Left lung (tissue), 10 donors: ENCODE data around the gene ECHDC1. TPM values are rescaled to one million over a fixed set of nuclear protein-coding genes. Genes with fewer than 3 reads are reported as not detected.

Experiments
- ATAC-seq: fragments of 200-7000 bp; cut with Tn5 transposase; one replicate; pipeline ENCODE4 v1.9.1; 2020; ENCODE audit warnings: moderate library complexity
- DNase-seq, 4 donors: peaks; one replicate each; pipeline ENCODE4 v3.0.0-alpha.2; 2013 to 2020
- H3K27ac ChIP-seq, 2 donors: fragments of 200-600 bp; sonication (generic) in 1 of 2; one replicate each; pipeline versions ENCODE4 v1.5.0 to v1.8.0; 2020 to 2021
- H3K27me3 ChIP-seq, 2 donors: fragments of 200-600 bp; sonication (generic) in 1 of 2; one replicate each; pipeline versions ENCODE4 v1.5.0 to v1.8.0; 2020 to 2021
- H3K36me3 ChIP-seq, 2 donors: fragments of 200-600 bp; sonication (generic) in 1 of 2; one replicate each; pipeline versions ENCODE4 v1.5.0 to v1.8.0; 2020 to 2021
- H3K4me1 ChIP-seq, 2 donors: fragments of 200-600 bp; one replicate each; pipeline ENCODE4 v1.8.0; 2021
- H3K4me3 ChIP-seq, 2 donors: fragments of 200-600 bp; sonication (generic) in 1 of 2; one replicate each; pipeline versions ENCODE4 v1.5.0 to v1.8.0; 2020 to 2021; ENCODE audit warnings: mild to moderate bottlenecking in 1 of 2
- H3K9me3 ChIP-seq, 2 donors: fragments of 200-600 bp; sonication (generic) in 1 of 2; one replicate each; pipeline versions ENCODE4 v1.5.0 to v1.8.0; 2020 to 2021
- CTCF ChIP-seq, 2 donors: fragments of 200-600 bp; sonication (generic) in 1 of 2; IDR thresholded peaks; one replicate each; pipeline versions ENCODE4 v1.5.0 to v1.8.0; 2021; ENCODE audit warnings: antibody characterized with exemption in 2 of 2
- intact Hi-C, 2 donors: fragments of 100-400 bp; cut with DNase I; formaldehyde crosslinking; loops; one replicate each; pipeline versions ENCODE4 v1.11.2 to v1.14.2; 2022
- polyA plus RNA-seq, 6 donors: library from polyadenylated mRNA; unstranded; fragments of 120-200 nt; gene quantifications; one replicate each; pipeline ENCODE4 v1.2.1, GENCODE V29; 2013; ENCODE audit not compliant: insufficient read length in 6 of 6
- total RNA-seq, 2 donors: library from RNA; stranded (reverse); fragmentation: NEBNext Ultra II Directional; extraction: Animal tissue kit (Norgen Biotek cat#: 25700); gene quantifications; one replicate each; pipeline ENCODE4 v1.2.1, GENCODE V29; 2021
- donor health status: DM: no; HTN: yes; CAD: no.
- donor health status: DM: no; HTN: no; CAD: no.

ECHDC1 gene
- total and polyA plus RNA-seq, 8 donors: 65.9 to 88.2 (median 81.0) TPM

GRCh38 chr6:127328043-127328609 is 15.3 kb downstream of the ECHDC1 start:
- no peaks in the 10 kb centered on the region for H3K9me3 ChIP-seq
- DNase-seq: no peak
- H3K27me3 ChIP-seq: no peaks in the 10 kb centered on the region
- H3K27ac ChIP-seq: no peak overlapping the region
- no peak overlapping the region for H3K4me3 ChIP-seq
- TF ChIP-seq CTCF (IDR thresholded peaks at IDR 0.05): no peak
- peaks cover 0 to 34% of the 10 kb centered on the region in 2 donors for H3K36me3 ChIP-seq
- intact Hi-C loops: no loop called here
- ATAC-seq: no peak
- H3K4me1 ChIP-seq: peaks cover 0 to 7% of the 10 kb centered on the region in 2 donors

- no peaks in the 10 kb centered on the region for H3K9me3 ChIP-seq
- intact Hi-C loops: no loop called here
- peaks cover 0 to 15% of the 10 kb centered on the region in 2 donors for H3K4me1 ChIP-seq
- no peak overlapping the region for H3K4me3 ChIP-seq
- no peaks in the 10 kb centered on the region for H3K27me3 ChIP-seq
- peaks cover 0 to 4% of the 10 kb centered on the region in 2 donors for H3K36me3 ChIP-seq
- no peak overlapping the region for H3K27ac ChIP-seq
- ATAC-seq: no peak
- DNase-seq: no peak
- TF ChIP-seq CTCF (IDR thresholded peaks at IDR 0.05): no peak
Measured at GRCh38 chr6:127319686-127320085, 23.7 kb downstream of the ECHDC1 start.

DNA sequence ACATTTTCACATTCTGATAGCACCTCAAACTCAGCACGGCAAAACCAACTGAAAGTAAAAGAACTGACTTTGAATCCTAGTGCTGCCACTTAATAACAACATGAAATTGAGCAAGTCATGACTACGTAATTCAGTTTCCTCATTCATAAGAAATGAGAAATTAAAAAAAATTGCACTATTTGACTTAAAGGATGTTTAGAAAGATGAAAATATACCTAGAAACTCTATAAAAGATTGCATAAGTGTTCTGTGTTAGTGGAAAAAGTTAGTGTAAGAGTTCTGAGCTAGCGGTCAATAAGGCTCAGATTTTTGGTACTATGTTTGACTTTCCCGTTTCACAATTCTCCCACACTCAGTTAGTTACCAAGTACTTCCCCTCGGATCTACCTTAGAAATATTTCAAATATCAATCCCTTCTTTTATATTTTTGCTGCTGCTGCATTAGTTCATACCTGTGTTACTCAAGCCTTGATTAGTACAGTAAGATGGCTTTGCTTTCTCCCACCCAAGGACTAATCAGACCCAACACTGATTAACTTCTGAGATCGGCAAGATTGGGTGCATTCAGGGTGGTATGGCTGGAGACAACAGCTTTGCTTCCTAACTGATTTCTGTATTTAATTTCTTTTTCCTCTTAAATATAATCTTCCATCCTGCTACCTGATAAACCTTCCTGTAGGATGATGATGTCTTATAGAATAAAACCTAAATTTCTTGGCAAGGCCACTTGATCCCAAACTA is 25.9 kb downstream of the ECHDC1 start:
- H3K36me3 ChIP-seq: peaks cover 0 to 21% of the 10 kb centered on the region in 2 donors
- no peak overlapping the region for H3K4me3 ChIP-seq
- peak overlapping the region in 1 of 2 donors; percentile 74 for H3K27ac ChIP-seq
- no peak for DNase-seq
- intact Hi-C loops: no loop called here
- no peak for TF ChIP-seq CTCF (IDR thresholded peaks at IDR 0.05)
- ATAC-seq: peak; percentile 23
- no peaks in the 10 kb centered on the region for H3K27me3 ChIP-seq
- H3K4me1 ChIP-seq: peaks cover 0 to 15% of the 10 kb centered on the region in 2 donors
- H3K9me3 ChIP-seq: no peaks in the 10 kb centered on the region

DNA sequence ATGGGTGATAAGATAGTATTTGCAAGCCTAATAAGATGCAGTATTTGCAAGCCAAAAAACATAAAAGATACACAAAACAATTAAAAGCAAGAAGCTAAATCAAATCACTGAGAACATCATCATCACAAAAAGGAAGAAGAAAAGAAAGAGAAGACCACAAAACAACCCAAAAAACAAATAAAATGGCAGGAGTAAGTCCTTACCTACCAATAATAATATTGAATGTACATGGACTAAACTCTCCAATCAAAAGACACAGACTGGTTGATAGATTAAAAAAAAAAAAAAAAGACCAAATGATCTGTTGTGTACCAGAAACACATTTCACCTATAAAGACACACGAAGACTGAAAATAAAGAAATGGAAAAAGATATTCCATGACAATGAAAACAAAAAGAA is 37.7 kb downstream of the ECHDC1 start:
- Histone ChIP-seq H3K4me1 (peaks cover 14 to 29% of the 10 kb centered on the region in 2 donors), H3K36me3 (peaks cover 0 to 5% of the 10 kb centered on the region in 2 donors), H3K27me3 (no peaks in the 10 kb centered on the region), H3K27ac (no peak overlapping the region), H3K9me3 (peaks cover 0 to 9% of the 10 kb centered on the region in 2 donors), H3K4me3 (no peak overlapping the region)
- intact Hi-C loops: loop anchor here in 1 of 2 donors (10.0 kb wide), 1 partner anchor 239 kb away; no protein-coding TSS in a partner anchor
- no peak for TF ChIP-seq CTCF (IDR thresholded peaks at IDR 0.05)
- no peak for DNase-seq
- ATAC-seq: no peak

GRCh38 chr6:127303917-127304316 is 39.5 kb downstream of the ECHDC1 start:
- Histone ChIP-seq H3K4me3 (no peak overlapping the region), H3K9me3 (peaks cover 0 to 9% of the 10 kb centered on the region in 2 donors), H3K4me1 (peaks cover 21 to 37% of the 10 kb centered on the region in 2 donors), H3K36me3 (peaks cover 0 to 4% of the 10 kb centered on the region in 2 donors), H3K27me3 (no peaks in the 10 kb centered on the region), H3K27ac (no peak overlapping the region)
- no peak for TF ChIP-seq CTCF (IDR thresholded peaks at IDR 0.05)
- intact Hi-C loops: loop anchor here in 1 of 2 donors (10.0 kb wide), 1 partner anchor 241 kb away; no protein-coding TSS in a partner anchor
- DNase-seq (no peak), ATAC-seq (peak; percentile 4)
